ENCODE measurements around the gene IL1R2.
"Not testable (repeated sequence)": the region's sequence is repeated elsewhere in the genome, so short reads cannot be mapped to it uniquely, and the experiment has no call there.

The IL1R2 gene

DNA sequence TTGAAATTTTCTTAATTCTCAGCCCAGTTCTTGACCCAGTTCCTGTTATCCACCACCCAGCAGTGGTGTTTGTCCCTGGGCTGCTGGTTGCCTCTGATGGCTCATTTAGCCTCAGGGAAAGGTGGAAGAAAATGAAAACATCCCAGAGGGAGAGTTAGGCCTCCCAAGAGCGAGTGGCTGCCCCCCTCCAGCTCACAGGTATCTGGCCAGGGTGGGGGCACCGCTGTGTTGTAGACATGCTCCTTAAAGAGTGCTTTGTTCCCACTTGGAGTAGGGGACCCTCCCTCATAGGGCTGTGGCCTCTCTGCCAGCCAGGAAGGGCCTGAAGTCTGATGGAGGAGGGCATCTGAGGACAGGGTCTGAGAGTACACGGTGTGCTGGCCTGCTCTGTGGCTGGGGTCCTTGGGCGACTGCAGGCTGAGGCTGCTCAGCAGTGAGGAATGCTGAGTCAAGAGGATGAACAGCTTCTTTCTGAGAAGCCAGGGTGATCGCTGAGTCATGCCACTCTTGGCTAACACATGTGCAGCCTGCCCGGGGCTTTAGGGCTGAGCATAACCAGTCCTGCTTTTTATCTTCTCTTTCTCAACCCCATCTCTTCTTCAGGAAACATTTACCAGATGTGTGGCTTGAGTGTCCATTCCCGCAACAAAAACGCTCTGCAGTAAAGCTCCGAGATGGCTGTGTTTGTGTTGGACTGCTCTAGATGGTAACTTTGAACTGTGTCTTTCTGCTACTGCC, 72.3 kb downstream of the IL1R2 start:
- no peak for DNase-seq

DNA sequence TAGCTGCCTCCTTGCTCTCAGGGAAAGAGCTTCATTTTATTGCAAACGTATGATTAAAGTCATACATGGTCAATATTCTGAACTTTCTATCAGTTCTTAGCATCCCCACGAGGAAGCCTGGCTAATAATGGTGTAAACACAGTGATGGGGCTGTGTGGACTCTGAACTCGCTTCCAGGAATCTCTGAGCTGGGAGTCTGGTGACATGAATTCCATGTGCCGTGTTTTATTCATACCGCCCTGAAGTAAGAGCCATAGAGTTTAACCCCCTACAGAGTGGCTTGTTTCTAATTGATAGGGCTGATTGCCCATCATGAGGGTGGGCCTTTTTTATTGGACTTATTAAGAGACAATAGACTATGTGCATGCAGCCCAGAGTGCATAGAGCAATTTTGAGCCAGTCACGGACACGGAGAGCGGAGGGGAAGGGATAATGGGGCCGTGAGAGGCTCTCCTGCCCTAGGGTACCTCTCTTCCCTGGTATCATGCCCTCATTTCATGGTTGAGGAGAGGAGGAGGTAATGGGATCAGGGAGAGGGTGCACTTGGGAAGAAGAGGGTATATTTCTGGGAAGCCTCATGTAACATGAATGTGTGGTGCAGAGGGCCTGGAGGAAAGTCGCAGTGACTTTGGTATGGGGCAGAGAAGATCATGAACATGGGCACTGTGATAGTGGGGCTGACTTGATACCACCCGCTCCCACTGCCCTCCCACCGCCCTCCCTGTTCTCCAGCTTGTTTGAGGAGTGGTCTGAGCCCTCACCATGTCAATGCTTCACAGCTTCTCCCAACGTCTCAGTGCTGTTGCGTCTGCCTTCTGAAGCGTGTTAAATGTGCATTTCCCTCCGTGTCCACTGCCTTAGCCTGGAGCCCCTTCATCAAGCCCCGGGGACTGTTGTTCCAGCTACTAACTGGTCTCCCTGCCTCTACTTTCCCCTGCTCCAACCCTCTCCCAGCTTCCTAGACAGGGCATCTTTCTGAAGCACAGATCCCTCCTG, 73.2 kb downstream of the IL1R2 start:
- no peak for DNase-seq

DNA sequence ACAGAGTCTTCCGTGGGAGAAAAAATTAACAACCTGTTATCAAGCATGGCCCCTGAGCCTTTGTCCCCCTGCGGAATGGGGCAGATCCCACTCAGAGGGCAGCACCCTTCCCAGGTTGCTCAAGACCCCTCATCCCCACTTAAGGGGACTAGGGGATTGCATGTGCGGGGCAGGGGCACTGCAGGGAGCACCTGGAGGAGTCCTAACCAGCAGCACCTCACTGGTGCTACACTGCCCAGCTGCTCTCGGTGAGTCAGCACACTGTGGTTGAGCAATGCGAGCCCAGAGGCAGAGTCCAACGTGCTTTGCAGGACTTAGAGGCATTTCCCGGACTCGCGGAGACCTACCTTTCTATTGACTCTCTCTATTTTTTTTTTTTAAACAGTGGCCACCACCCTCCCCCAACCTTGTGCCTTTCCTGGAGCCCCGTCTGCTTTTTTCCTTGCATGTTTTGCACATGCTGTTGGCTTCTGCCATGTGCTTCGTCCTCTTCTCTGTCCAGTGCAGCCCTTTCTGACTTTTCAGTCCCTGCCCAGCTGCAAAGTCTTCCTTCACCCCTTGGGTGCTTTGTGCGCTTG, 74.0 kb downstream of the IL1R2 start:
- no peak for DNase-seq

DNA sequence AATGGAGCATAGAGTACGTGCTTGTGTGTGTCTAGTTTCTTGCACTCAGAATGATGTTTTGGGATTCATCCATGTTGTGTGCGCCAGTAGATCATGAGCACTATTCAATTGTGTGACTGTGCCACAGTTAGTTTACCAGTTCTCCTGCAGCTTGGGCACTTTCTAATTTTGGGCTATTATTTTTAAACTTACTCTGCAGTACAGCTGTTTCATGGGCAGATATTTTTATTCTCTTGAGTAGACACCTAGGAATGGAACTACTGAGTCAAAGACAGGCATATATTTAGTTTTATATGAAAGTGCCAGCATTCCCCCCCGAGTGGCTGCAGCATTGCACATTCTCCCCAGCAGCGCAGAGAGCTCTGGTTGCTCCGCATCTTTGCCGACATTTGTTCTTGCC, 74.8 kb downstream of the IL1R2 start:
- no peak for DNase-seq

DNA sequence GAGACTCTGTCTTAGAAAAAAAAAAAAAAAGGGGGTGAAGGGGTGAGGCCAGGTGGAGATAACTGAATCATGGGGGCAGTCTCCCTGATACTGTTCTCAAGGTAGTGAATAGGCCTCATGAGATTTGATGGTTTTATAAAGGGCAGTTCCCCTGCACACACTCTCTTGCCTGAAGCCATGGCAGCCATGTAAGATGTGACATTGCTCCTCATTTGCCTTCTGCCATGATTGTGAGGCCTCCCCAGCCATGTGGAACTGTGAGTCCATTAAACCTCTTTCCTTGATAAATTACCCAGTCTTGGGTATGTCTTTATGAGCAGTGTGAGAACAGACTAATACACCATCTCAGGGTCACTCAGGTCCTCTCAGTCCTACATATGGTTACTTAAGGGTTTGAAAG, 76.4 kb downstream of the IL1R2 start:
- not testable (repeated sequence) for DNase-seq

DNA sequence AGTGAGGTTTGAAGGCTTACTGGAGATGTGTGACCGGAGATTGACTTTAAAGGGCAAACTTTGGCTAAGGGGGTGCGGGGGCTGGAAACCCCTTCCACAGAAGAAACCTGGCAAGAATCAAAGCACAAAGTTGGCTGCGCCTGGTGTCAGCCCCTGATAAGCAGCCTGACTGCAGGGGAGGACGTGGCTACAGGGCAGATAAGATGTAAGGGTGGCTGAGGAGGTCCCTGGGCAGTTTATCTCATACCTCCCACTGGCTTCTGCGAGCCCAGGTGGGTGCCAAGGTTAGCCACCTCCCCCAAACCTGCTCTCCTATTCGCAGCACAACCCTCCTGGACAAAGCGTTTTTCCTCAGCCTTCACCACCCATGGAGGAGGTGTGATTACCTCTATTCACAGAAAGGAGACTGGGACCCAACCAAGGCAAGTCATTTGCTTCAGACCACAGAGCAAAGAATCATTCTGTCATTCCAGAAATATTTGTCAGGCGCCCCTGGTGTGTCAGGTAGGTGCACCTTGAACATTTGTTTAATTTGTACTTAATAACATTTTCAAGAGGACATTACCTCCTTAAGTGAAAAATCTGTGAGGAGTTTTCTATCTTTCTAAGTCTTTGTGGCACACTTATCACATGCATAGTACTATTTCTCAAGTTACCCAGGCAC, 77.7 kb downstream of the IL1R2 start:
- no peak for DNase-seq

DNA sequence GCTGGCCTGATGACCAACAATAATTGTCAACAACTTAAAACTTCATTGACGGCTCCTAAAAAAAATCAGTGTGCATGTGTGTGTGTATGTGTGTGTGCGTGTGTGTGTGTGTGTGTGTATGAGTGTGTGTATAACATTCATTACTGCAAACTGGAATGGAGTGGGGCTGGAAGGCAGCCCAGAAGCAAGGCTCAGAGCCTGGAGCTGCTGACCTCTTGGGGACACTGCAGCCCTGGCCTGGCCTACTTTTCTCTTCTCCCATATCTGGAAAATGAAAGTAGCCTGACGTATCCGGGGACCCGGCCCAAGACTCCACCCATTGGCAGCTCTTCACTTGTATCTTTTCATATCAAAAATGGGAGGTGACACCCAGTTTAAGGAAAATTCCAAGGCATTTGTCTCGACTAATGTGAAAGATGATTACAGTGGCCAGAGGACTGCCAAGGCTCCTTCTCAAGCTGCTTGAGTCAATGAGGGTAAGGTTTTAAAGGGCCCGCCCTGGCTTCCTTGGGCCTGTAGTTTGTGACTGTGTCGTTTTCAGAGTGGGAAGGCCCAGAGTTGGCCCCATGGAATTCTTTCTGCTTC, 78.4 kb downstream of the IL1R2 start:
- no peak for DNase-seq

DNA sequence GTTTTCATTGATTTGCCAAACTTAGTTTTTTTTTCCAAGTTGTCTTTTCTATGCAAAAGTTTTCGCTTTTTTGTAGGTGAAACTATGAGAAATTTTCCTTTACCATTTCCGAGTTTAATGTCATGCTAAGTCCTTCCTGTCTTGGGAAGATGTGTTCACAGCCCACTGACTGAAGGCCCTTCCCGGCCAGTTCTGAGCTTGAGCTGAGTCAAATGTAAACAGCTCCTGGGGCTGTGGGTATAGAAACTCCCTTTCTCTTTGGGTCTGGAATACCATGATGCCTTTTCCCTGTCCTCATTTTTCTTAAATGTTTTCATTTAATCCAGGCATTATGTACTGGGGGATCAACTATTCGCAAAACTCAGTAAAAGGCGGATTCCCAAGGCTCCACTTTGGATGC, 81.0 kb downstream of the IL1R2 start:
- no peak for DNase-seq

DNA sequence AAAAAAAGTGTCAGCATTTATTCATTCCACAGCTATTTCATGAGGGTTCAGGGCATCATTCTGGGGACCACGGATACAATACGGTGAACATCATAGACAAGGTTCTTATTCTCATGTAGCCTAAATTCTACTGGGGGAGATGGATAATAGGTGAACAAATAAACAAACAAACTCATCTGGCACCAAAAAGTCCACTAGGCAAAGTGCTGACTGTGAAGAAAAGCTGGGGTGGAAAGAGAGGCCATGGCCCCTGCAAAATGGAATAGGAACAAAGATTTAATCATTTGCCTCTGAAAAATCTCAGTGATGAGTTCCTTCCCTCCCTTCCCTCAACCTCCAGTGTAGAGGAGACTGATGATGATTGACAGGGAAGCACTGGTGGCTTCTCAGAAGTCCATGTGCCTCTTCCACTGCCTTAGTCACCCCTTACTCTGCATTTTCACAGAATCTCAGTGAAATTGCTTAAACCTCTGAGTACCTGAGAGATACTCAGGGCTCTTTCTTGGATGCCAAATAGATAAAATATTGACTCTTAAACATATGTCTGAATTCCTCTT, 81.5 kb downstream of the IL1R2 start:
- no peak for DNase-seq

DNA sequence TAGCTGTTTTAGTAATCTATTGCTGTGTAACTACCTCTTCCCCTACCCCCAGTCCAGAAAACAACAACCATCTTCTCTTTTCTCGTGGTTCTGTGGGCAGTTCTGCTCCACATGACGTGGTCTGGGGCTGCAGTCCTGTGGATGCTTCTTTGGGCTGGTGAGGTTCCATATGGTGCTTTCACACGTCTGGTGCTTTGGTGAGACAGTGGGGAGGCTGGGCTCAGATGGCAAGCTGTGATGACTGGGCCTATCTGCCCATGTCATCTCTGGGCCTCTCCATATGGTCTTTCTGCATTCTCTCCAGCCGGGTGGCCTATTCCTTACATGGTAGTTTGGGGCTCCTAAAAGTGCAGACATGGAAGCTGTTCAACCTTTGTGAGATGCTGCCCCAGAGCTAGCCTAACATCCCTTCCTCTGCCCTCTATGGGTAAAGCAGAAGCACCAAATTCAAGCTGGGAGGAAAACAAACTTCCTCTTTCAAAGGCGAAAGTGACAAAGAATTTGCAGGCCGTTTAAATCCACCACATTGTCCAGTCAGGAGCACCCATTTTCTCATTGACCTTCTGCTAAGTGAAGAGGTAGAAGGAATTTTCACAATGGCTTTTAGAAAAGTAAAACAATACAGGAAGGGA, 82.5 kb downstream of the IL1R2 start:
- no peak for DNase-seq

DNA sequence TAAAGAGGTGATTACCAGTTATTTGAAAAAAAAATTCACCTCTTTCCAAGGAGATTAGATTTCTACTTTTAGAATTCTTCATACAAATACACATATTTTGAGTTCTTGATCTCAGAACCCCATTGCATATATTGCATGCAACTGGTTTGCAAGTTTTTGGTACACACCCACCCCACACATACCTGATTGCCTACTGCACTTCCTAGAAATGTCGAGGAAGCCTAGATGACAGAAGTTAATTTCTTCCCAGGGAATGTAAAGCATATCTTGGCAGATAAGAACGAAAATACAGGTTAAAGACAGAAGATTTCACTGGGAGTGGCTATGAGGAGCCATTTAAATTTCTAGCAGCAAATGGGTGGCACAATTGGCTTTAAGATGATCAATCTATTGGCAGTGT, 83.7 kb downstream of the IL1R2 start:
- no peak for DNase-seq

DNA sequence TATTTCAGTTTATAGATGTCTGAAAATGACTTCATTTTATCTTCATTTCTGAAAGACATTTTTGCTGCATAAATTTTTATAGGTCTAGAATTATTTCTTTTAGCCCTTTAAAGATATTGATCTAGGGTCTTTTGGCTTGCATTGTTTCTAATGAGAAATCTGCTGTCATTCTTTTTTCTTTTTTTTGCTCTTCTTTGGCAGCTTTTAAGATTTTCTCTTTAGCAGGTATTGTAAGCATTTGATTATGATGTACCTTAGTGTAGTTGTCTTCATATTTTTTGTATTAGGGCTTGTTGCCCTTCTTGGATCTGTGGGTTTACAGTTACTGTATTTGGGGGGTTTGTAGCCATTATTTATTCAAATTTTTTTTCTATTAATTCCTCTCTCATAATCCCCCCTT, 84.8 kb downstream of the IL1R2 start:
- DNase-seq: no peak

Data from activated gamma-delta T cell (primary cell).